Dermis microvascular lymphatic vessel endothelial cell (primary cell): ENCODE measurements around the gene ZFP36L2. TPM values are rescaled to one million over a fixed set of nuclear protein-coding genes. Genes with fewer than 3 reads are reported as not detected.

ENCODE experiments used
- DNase-seq, 2 donors: peaks; one replicate each; pipeline versions ENCODE4 v3.0.0 to v3.0.0-alpha.2; 2010; ENCODE audit warnings: low read depth in 2 of 2
- total RNA-seq: library from RNA; depleted of rRNA; stranded (reverse); fragments of >200 nt; gene quantifications from 2 replicates; pipeline ENCODE4 v1.2.1, GENCODE V29; 2014

The ZFP36L2 gene
- total RNA-seq, 1 donor from 2014 or later = 13.4 TPM

DNA sequence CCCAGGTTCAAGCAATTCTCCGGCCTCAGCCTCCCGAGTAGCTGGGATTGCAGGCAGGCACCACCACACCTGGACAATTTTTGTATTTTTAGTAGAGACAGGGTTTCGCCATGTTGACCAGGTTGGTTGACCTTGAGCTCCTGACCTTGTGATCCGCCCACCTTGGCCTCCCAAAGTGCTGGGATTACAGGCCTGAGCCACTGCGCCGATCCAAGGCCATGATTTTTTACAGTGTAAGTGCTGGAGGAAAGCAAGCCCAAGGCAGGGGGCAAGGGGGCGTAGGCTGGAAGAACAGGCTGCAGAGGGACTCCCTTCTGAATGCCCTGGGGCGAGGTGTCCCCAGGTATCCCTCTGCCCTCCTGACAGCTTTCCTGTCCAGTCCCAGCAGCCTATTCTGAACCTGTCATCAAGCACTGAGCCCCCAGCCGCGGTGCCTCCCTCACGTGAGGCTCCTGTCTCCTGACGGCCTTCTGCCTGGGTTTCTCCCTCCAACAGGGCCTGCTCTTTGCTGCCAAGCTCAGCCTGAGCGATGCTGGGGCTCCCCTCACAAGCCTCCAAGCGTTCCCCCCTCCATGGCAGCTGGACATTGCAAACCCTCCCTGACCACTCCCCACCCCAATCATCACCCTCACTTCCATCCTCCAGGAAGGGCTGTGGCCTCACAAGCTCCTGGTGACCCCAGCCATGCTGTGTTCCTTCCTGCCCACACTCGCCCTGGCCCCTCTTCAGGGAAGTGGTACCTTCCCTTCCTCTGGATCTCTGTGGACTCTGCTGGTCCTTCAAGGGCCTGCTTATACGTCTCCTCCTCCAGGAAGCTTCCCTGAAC, 37.6 kb downstream of the ZFP36L2 start:
- DNase-seq = no peak

DNA sequence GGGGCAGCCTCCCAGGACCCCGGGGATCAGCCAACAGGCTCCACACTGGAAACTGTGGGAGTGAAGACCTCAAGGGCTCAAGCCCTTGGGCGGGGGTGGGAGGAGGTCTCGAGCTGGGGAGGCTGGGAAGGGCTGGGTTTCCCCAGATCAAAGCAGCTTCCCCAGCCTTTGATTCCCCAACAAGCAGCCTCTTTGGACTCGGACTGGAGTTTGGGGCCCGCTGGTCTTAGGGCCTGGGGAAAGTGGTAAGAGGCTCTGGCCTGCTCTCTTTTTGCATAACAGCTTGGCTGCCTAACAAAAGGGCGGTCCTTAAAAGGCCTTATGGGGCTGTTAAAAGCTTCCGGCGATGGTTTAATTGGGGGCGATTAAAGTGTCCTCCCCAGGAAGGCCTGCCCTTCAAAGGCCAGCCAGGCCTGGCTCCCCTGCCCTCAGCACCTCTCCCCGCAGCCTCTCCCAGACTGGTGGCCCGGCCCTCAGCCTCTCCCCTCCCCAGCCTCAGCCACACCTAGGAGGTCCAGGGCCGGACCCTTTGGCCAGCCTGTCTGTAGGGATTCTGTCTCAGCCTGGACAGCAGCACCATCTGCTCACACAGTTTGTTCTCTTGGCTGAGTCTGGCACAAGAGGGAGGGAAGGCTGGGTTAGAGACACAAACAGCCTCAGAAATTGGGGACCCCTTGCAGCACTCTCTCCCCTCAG, 39.6 kb downstream of the ZFP36L2 start:
- DNase-seq = no peak

DNA sequence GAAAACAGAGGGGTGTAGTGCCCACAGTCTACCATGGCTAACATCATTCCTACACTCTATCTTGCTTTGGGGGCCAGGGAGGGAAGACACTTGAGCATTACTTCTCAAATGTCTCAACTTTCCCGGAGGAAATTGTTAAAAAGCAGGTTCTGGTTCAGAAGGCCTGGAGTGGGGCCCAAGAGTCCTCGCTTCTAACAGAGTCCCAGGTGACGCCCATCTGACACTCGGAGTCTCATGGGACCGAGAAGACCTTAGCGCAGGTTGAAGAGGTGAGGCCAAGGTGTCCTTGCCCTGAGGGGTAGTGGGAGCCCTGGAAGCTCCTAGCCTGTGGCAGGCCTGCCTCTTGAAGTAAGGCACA, 40.1 kb downstream of the ZFP36L2 start:
- DNase-seq = no peak

DNA sequence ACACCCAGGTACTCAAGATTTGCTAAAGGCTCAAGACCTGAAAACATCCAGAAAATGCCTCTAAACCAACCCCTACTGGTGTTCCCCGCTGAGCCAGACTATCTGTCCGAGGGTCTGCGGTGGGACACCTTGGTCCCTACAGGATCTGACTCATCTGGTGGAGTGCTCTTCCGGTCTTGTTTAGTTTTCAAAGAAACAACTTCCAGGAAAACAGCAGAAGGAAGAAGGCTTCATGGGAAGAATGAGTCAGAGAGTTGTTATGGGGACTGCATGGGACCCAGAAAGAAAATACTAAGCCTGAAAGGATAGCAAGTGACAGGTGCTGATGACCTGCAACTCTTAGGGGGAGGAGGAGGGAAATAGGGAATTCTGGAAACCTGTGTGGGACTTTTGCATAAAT, 41.3 kb downstream of the ZFP36L2 start:
- peak; percentile 34 to 77 for DNase-seq

DNA sequence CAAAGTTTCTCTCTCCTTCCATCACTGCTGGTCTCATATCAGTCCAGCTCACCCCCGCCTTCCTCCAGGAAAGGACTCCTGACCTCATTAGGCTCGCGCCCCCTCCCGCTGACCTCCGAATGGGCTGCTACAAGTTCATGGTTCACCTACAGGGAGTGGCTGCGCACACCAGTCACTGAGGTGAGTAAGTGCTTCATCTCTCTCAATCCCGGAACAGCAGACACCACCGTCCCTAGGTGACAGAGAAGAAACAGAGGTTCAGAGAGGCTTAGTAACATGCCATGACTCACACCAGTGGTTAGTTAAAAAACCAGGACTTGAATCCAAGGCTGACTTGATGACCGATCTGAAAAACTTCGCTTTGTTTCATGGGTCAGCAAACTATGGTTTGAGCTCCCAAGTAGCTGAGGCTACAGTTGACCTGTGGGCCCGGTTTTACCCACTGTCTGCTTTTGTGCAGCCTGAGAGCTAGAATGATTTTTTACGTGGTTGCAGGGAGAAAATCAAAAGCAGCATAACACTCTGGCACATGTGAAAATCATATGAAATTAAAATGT, 42.0 kb downstream of the ZFP36L2 start:
- DNase-seq = peak in 1 of 2 donors; percentile 65

DNA sequence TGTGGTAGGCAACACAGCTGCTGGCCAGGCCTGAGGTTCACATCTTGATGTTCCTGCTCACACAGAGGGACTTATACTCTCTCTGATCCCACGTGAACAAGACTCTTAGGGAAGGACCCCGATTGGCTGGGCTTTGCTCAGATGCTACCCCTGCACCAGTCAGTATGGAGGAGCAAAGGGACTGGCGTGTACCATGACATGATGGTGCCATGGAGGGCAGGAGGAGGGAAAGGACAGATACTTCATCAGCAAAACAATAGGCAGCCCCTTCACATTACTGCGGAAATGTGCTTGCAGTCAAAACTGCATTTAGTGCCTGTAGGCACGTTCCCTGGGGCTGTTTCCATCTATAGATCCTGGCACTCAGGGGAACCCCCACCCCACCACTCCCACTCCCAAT, 42.7 kb downstream of the ZFP36L2 start:
- DNase-seq = no peak

DNA sequence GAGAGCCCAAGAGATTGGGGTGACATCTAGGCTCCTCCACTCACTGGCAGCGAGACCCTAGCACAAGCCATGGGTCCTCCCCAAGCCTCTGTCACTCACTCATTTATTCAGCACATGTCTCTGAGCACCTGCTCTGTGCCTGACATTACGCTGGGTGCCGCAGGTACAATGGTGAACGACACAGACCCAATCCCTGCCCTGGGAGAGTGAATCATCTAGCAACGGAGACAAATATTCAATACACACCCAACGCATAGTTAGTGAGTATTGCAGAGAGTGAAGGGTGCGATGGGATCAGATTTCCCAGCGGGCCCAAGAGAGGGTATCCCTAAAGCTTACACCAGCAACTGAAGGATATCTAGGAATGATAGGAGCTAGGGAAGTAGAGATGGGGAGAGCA, 45.5 kb downstream of the ZFP36L2 start:
- no peak for DNase-seq

DNA sequence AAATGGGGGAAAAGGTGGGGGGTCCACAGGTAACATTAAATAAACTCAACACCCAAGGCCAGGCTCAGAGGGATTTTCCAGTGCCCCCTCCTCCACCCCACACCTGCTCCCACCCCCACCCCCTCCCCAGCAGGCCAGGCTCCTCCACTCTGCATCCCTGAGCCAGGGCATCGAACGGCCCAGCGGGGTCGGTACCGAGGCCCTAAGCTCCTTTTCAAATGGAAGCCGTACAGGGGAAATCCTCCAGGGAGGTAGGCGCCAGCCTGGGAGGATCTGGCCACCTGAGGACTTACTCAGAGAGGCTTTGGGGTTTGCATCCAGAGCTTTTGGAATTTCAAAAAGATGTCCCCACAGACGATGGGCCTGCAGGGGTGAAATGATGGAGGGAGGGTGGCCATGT, 46.5 kb downstream of the ZFP36L2 start:
- no peak for DNase-seq

DNA sequence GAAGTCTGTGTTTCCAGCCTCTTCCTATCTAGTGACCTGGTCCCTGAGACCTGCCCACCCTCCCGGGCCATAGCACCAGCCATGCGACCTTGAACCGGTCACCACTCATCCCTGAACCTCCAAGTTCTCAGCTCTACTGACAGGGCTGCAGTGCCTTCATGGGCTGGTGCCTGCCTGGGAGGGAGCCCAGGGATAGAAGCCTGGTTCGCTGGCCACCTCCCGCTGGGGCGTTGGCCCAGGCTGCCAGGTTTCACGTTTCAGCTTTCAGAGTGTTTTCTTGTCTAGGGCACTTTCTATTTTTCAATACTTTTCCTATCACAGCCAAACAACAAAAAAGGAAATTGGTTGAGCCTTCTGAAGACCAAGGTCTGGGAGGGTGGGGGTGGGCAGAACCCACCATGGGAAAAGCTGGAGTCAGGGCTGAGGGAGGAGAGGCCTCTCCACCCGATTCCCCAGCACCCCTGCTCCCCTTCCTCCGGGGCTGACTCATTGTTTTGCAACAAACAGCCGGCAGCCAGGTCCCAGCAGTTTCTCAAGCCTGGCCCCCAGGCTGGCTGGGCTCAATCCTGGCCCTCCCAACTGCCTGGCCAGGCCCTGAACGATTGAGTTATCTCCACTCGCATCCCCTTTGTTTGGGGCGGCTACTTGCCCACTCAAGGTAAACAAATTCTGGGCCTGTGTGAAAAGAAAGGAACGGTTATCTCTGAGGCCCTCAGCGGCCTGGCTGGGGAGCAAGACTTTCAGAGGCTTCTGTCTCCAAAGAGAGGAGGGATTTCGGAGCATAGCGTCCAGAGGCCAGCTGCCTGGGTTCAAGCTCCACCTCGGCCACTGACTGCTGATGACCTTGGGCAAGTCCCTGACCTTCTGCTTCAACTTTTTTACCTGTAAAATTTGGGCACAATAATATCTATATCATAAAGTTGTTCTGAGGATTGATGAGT, 47.5 kb downstream of the ZFP36L2 start:
- DNase-seq = peak; percentile 85 to 99

DNA sequence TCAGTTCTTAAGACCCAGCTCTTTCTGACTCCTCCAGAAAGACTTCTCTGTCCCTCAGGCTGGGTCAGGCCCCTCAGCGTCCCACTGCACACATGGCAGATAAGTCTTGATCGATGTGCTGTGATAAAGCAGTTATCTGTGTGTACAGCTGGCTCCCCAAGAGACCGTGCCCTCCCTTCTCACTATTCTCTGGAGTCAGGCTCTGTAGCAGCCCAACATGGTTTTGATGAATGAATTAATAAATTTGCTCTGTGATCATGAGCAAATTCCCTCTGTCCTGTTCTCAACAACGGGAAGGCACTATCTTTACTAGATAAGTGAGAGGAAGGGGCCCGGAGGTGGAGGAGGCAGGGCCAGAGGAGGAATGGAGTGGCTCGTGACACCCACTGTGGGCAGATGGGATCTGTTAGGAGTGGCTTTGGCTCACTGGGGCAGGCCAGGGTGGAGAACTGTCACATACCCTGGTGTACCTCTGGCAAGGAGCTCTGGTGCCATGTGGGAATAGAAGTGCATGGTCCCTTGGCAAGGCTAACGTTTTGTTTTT, 48.3 kb downstream of the ZFP36L2 start:
- no peak for DNase-seq

DNA sequence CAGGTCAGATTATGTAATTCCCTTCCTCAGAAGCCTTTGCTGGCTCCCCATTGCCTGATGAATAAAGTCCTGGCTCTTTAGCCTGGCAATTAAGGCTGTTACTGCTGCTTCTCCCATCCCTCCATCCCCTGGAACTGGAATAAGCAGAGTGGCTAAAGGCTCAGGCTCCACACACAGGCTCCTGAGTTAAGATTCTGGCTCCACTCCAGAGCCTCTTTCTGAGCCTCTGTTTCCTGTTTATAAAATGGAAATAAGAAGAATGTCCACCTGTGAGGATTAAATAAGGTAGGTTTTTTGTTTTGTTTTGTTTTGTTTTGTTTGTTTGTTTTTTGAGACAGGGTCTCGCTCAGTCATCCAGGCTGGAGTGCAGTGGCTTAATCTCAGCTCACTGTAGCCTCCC, 50.0 kb downstream of the ZFP36L2 start:
- peak in 1 of 2 donors; percentile 63 for DNase-seq

DNA sequence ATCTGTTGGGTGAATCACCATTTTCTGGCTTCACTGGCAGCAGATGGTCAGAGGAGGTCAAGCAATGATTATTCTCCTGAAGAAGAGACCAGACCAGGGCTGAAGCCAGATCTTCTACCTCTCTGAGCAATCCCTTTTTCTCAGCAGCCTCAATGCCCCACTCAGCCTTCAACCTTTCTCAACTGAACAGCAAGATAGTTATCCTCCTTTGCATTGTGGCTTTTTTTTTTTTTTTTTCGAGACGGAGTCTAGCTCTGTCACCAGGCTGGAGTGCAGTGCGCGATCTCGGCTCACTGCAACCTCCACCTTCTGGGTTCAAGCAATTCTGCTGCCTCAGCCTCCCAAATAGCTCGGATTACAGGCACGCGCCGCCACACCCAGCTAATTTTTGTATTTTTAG, 50.5 kb downstream of the ZFP36L2 start:
- peak in 1 of 2 donors; percentile 18 for DNase-seq

DNA sequence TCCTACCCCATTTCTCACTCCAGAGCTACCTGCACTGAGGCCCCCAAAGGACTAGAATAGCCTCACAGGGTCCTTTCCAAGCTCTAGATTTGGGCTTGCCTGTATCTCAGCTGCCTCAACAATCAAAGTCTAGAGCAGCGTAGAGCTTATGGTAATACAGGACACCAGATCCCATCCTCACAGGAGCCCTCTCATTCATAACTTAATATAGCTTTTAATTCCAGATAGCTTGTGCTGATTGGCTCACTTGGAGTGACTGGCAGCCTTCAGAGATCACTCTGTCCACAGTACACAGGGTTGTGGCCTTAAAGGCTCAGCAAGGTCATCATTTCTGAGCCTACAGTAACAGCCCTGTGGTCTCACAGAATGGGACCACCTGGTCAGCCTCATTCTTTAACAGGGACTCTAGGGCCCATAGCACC, 51.4 kb downstream of the ZFP36L2 start:
- peak in 1 of 2 donors; percentile 47 for DNase-seq

DNA sequence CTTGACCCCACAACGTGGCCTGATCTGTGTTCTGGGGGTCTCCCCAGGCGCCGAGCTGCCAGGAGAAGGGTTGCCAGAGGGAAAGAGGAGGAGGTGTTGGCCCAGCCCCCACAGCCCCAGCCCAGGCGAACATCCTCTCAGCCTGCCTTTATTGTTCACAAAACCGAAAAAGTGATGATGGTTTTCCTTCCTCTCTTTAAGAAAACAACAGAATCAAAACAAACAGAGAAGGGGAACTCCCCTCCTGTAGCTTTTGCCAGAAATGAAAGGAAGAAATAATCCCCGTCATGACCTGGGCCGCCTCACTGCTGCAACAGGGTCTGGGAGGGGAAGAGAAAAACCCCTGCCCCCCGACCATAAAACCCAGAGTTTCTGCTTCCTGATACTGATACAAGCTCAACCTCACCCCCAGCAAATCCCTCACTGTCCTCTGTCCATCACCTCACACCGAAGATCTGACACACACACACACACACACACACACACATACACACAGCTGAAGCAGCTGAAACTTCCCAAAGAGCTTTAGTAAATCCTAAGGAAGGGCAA, 52.0 kb downstream of the ZFP36L2 start:
- peak; percentile 95 to 98 for DNase-seq
